GM23338 (cell line): ENCODE results near the gene CTRL. TPM values are rescaled to one million over a fixed set of nuclear protein-coding genes. Genes with fewer than 3 reads are reported as not detected.
A peak's percentile ranks its signal among the peaks of the same experiment; 100 is the strongest.

Source experiments
- ATAC-seq: fragments of 200-7000 bp; cut with Tn5 transposase; 3 replicates; pipeline ENCODE4 v1.9.1; 2020
- DNase-seq: peaks from one replicate; pipeline ENCODE4 v3.0.0-alpha.2; 2015; ENCODE audit warnings: low spot score
- H2AFZ ChIP-seq: fragments of 200-600 bp; sonication (generic); 2 replicates; pipeline ENCODE4 v1.8.0; 2016; ENCODE audit warnings: antibody characterized with exemption, mild to moderate bottlenecking, moderate library complexity
- H3F3A ChIP-seq: fragments of 200-600 bp; sonication (generic); replicated peaks from 2 replicates; pipeline ENCODE4 v1.8.0; 2017; ENCODE audit warnings: antibody characterized with exemption, mixed run types, low read depth
- H3K27ac ChIP-seq: fragments of 200-600 bp; sonication (generic); 2 replicates; pipeline ENCODE4 v1.6.1; 2016; ENCODE audit warnings: low read depth
- H3K27me3 ChIP-seq: fragments of 200-600 bp; sonication (generic); 2 replicates; pipeline ENCODE4 v1.8.0; 2016; ENCODE audit warnings: mild to moderate bottlenecking, mixed run types, moderate library complexity; ENCODE audit not compliant: insufficient read depth
- H3K36me3 ChIP-seq: fragments of 200-600 bp; sonication (generic); 2 replicates; pipeline ENCODE4 v1.8.0; 2016; ENCODE audit warnings: mild to moderate bottlenecking; ENCODE audit not compliant: insufficient read depth
- H3K4me1 ChIP-seq: fragments of 200-600 bp; sonication (generic); 2 replicates; pipeline ENCODE4 v1.8.0; 2016; ENCODE audit warnings: mild to moderate bottlenecking, moderate library complexity; ENCODE audit not compliant: insufficient read depth
- H3K4me2 ChIP-seq: fragments of 200-600 bp; sonication (generic); 2 replicates; pipeline ENCODE4 v1.7.1; 2017; ENCODE audit warnings: mixed run types
- H3K4me3 ChIP-seq: fragments of 200-600 bp; sonication (generic); 2 replicates; pipeline ENCODE4 v1.6.1; 2016; ENCODE audit warnings: mixed run types
- H3K79me2 ChIP-seq: fragments of 200-600 bp; sonication (generic); replicated peaks from 2 replicates; pipeline ENCODE4 v1.8.0; 2017; ENCODE audit warnings: mild to moderate bottlenecking; ENCODE audit not compliant: insufficient read depth
- H3K9me2 ChIP-seq: fragments of 200-600 bp; sonication (generic); 2 replicates; pipeline ENCODE4 v1.8.0; 2017; ENCODE audit not compliant: insufficient read depth
- H4K20me1 ChIP-seq: fragments of 200-600 bp; sonication (generic); replicated peaks from 2 replicates; pipeline ENCODE4 v1.8.0; 2017; ENCODE audit warnings: mild to moderate bottlenecking; ENCODE audit not compliant: insufficient read depth
- H3K27ac Mint-ChIP-seq: 2 replicates; pipeline ENCODE4 v1.8.0; 2020; ENCODE audit warnings: inconsistent platforms, mild to moderate bottlenecking, moderate library complexity, mixed read lengths
- H3K27me3 Mint-ChIP-seq: 3 replicates; pipeline ENCODE4 v1.8.0; 2022; ENCODE audit warnings: low read depth, mild to moderate bottlenecking, moderate library complexity, mixed read lengths, inconsistent platforms; ENCODE audit not compliant: insufficient read depth, poor library complexity
- H3K36me3 Mint-ChIP-seq: 3 replicates; pipeline ENCODE4 v1.8.0; 2021; ENCODE audit warnings: low read depth, mild to moderate bottlenecking, inconsistent platforms, moderate library complexity, mixed read lengths
- H3K4me1 Mint-ChIP-seq: 3 replicates; pipeline ENCODE4 v1.8.0; 2020; ENCODE audit warnings: mild to moderate bottlenecking, inconsistent platforms, mixed read lengths
- H3K4me3 Mint-ChIP-seq: 3 replicates; pipeline ENCODE4 v1.8.0; 2021; ENCODE audit warnings: moderate library complexity, mild to moderate bottlenecking, inconsistent platforms, mixed read lengths
- H3K9me3 Mint-ChIP-seq: 3 replicates; pipeline ENCODE4 v1.8.0; 2020; ENCODE audit warnings: moderate library complexity, mild to moderate bottlenecking, inconsistent platforms, mixed read lengths
- CTCF ChIP-seq, 2 experiments: fragments of 200-600 bp in 1 of 2; sonication (generic) in 1 of 2; conservative IDR thresholded peaks; 2 replicates each; pipeline versions ENCODE4 v1.5.1 to v1.6.1; 2016 to 2017; ENCODE audit warnings: antibody characterized with exemption in 2 of 2, low read depth in 2 of 2, mild to moderate bottlenecking in 2 of 2, moderate library complexity in 1 of 2
- EZH2 ChIP-seq: fragments of 200-600 bp; sonication (generic); IDR thresholded peaks from one replicate; pipeline ENCODE4 v1.8.0; 2017; ENCODE audit warnings: antibody characterized with exemption, mild to moderate bottlenecking, low read depth; ENCODE audit not compliant: unreplicated experiment
- JUNB ChIP-seq: IDR thresholded peaks from one replicate; pipeline ENCODE4 v1.6.1; 2016; ENCODE audit warnings: antibody characterized with exemption; ENCODE audit not compliant: unreplicated experiment
- POLR2AphosphoS5 ChIP-seq: IDR thresholded peaks from 2 replicates; pipeline ENCODE4 v1.6.1; 2016; ENCODE audit warnings: antibody characterized with exemption, low read depth
- REST ChIP-seq: IDR thresholded peaks from one replicate; pipeline ENCODE4 v1.6.1; 2018; ENCODE audit warnings: antibody characterized with exemption; ENCODE audit not compliant: unreplicated experiment
- STAT1 ChIP-seq: IDR thresholded peaks from one replicate; pipeline ENCODE4 v1.6.1; 2016; ENCODE audit warnings: antibody characterized with exemption; ENCODE audit not compliant: unreplicated experiment
- ZNF114 ChIP-seq: fragments of 250-450 bp; sonication (Bioruptor Pico); IDR thresholded peaks from 2 replicates; pipeline ENCODE4 v1.5.0; 2020; ENCODE audit warnings: mild to moderate bottlenecking, moderate library complexity
- ZNF331 ChIP-seq: fragments of 250-450 bp; sonication (Bioruptor Pico); IDR thresholded peaks from 2 replicates; pipeline ENCODE4 v1.5.0; 2020; ENCODE audit warnings: low read depth, mild to moderate bottlenecking, moderate library complexity
- ZNF462 ChIP-seq: fragments of 250-450 bp; sonication (Bioruptor Pico); IDR thresholded peaks from 2 replicates; pipeline ENCODE4 v1.5.0; 2020; ENCODE audit warnings: mild to moderate bottlenecking, moderate library complexity
- polyA plus RNA-seq: library from polyadenylated mRNA; unstranded; fragments of >200 nt; fragmentation: Nextera tagmentation; extraction: Ambion mirVana; gene quantifications from 2 replicates; pipeline ENCODE4 v1.2.1, GENCODE V29; 2016
- total RNA-seq: library from RNA; depleted of rRNA; stranded (reverse); fragments of >200 nt; shearing (Covaris generic); gene quantifications from 2 replicates; pipeline ENCODE4 v1.2.3, GENCODE V29; 2014

Gene CTRL
- total and polyA plus RNA-seq, 2 experiments from 2014 or later, result 1.6 to 13.0 TPM

GRCh38 chr16:67922221-67922620 lies 9.4 kb downstream of the CTRL start (continued):
- no peak for TF ChIP-seq CTCF (conservative IDR thresholded peaks at IDR 0.05; ENCODE audit: low read depth in 2 of 2)

- Histone ChIP-seq H3K36me3 (no peaks in the 10 kb centered on the region), H3K4me3 (no peak overlapping the region), H3K4me1 (peaks cover 13% of the 10 kb centered on the region), H3K27ac (no peak overlapping the region), H3K4me2 (no peak overlapping the region), H3K9me2 (no peaks in the 10 kb centered on the region), H4K20me1 (no peaks in the 10 kb centered on the region; the same call in 1 of the 2 replicates), H3F3A (no peaks in the 10 kb centered on the region), H2AFZ (no peak overlapping the region), H3K27me3 (no peaks in the 10 kb centered on the region), H3K79me2 (no peaks in the 10 kb centered on the region)
- no peak for TF ChIP-seq JUNB
- no peak for TF ChIP-seq STAT1
- TF ChIP-seq EZH2, result no peak
- no peak for TF ChIP-seq POLR2AphosphoS5
- TF ChIP-seq ZNF462 (CRISPR knock-in tag), result no peak
- no peak for TF ChIP-seq ZNF114 (CRISPR knock-in tag)
- TF ChIP-seq ZNF331 (CRISPR knock-in tag), result no peak
- TF ChIP-seq REST, result no peak
- peak in 1 of 2 experiments; percentile 49; a peak in 2 of 4 replicates for TF ChIP-seq CTCF (conservative IDR thresholded peaks at IDR 0.05; ENCODE audit: low read depth in 2 of 2)
- H3K4me1 Mint-ChIP-seq, result peaks cover 24% of the 10 kb centered on the region
- DNase-seq (no peak), ATAC-seq (no peak; the same call in 2 of the 3 replicates)
- H3K4me3 Mint-ChIP-seq, result no peak overlapping the region
- peaks cover 4% of the 10 kb centered on the region; the same call in 2 of the 3 replicates for H3K36me3 Mint-ChIP-seq
- H3K27ac Mint-ChIP-seq, result peak overlapping the region; percentile 44; the same call in 1 of the 2 replicates
- H3K9me3 Mint-ChIP-seq, result no peaks in the 10 kb centered on the region
- peaks cover 5% of the 10 kb centered on the region for H3K27me3 Mint-ChIP-seq
These were observed 11.9 kb downstream of the CTRL start for GRCh38 chr16:67919622-67920221.
